IMR-90 (cell line): Measurements from ENCODE around the gene EEF2K.

ENCODE experiments used
- CEBPB ChIP-seq: IDR thresholded peaks from 2 replicates; pipeline ENCODE4 v1.6.1; 2012; ENCODE audit warnings: low read depth, low read length, improper control_type of control experiment
- CHD1 ChIP-seq: IDR thresholded peaks from 2 replicates; pipeline ENCODE4 v1.6.1; 2012; ENCODE audit warnings: low read depth, low read length, improper control_type of control experiment
- FOS ChIP-seq: fragments of 150-350 bp; IDR thresholded peaks from 2 replicates; pipeline ENCODE4 v1.6.1; 2016; ENCODE audit warnings: low read depth, low read length
- MAFK ChIP-seq: IDR thresholded peaks from 2 replicates; pipeline ENCODE4 v1.6.1; 2012; ENCODE audit warnings: low read depth, low read length, improper control_type of control experiment
- MAZ ChIP-seq: IDR thresholded peaks from 2 replicates; pipeline ENCODE4 v1.6.1; 2012; ENCODE audit warnings: low read depth, mild to moderate bottlenecking, low read length, improper control_type of control experiment, moderate library complexity, borderline replicate concordance
- MXI1 ChIP-seq: IDR thresholded peaks from 2 replicates; pipeline ENCODE4 v1.6.1; 2012; ENCODE audit warnings: low read depth, mild to moderate bottlenecking, low read length, moderate library complexity, borderline replicate concordance
- POLR2A ChIP-seq: IDR thresholded peaks from 2 replicates; pipeline ENCODE4 v1.6.1; 2012; ENCODE audit warnings: mild to moderate bottlenecking, low read depth, low read length
- RCOR1 ChIP-seq: IDR thresholded peaks from 2 replicates; pipeline ENCODE4 v1.6.1; 2012; ENCODE audit warnings: mild to moderate bottlenecking, low read length, improper control_type of control experiment; ENCODE audit not compliant: insufficient replicate concordance
- RFX5 ChIP-seq: IDR thresholded peaks from 2 replicates; pipeline ENCODE4 v1.8.0; 2012; ENCODE audit warnings: low read depth, mild to moderate bottlenecking, low read length, moderate library complexity
- SMC3 ChIP-seq: fragments of 150-350 bp; IDR thresholded peaks from 2 replicates; pipeline ENCODE4 v1.6.1; 2016; ENCODE audit warnings: low read depth, mild to moderate bottlenecking, antibody characterized with exemption, low read length, moderate library complexity
- TF ChIP-seq, protein P1 (sequence below): conservative IDR thresholded peaks from 2 replicates; pipeline ENCODE4 v1.5.1; 2012; ENCODE audit warnings: mild to moderate bottlenecking, low read depth, low read length, improper control_type of control experiment
- TF ChIP-seq, protein P2 (sequence below): fragments of 150-350 bp; IDR thresholded peaks from 2 replicates; pipeline ENCODE4 v1.6.1; 2017; ENCODE audit warnings: mild to moderate bottlenecking, antibody characterized with exemption, low read length, low read depth
- TF ChIP-seq, protein P3 (sequence below): fragments of 150-350 bp; IDR thresholded peaks from 2 replicates; pipeline ENCODE4 v1.6.1; 2016; ENCODE audit warnings: low read depth, mild to moderate bottlenecking, low read length, moderate library complexity, borderline replicate concordance

DNA sequence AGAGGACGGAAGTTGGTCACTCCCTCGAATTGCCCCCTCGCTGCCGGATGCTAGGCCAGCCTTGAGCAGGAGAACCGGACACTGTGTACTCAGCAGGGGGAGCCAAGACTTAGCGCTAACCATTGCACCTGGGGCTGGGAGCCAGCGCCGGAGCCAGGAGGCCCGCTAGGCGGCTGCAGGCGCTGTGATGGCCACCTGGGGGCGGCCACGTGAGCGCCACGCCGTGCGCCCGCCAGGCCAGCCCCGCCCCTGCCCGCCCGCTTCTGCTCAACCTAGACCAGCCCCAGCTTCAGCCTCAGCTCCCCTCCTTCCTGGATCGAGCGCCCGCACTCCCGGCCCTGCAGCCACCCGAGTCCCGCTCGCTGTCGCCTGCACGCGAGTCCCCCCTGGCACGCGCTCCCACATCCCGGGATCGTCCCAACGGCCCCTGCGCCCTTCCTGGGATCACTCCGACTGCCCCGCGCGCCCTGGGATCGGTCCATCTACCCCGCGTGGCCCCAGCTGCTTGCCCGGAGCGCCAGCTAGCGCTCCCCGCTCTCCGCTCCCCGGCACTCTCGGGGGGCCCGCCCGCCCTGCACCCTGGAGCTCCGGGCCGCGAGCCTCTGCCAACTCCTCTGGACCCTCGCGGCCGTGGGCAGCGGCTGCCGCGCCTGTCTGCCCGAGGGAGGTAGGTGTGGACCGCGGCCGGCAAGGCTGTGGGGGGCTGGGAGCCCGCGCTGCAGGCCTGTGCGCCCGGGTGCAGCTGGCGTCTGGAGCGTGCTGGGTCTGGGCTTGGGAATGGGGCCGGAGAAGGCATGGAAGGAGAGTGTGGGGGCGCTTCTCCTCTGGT, at the start of gene EEF2K:
- TF ChIP-seq, protein P1, sequence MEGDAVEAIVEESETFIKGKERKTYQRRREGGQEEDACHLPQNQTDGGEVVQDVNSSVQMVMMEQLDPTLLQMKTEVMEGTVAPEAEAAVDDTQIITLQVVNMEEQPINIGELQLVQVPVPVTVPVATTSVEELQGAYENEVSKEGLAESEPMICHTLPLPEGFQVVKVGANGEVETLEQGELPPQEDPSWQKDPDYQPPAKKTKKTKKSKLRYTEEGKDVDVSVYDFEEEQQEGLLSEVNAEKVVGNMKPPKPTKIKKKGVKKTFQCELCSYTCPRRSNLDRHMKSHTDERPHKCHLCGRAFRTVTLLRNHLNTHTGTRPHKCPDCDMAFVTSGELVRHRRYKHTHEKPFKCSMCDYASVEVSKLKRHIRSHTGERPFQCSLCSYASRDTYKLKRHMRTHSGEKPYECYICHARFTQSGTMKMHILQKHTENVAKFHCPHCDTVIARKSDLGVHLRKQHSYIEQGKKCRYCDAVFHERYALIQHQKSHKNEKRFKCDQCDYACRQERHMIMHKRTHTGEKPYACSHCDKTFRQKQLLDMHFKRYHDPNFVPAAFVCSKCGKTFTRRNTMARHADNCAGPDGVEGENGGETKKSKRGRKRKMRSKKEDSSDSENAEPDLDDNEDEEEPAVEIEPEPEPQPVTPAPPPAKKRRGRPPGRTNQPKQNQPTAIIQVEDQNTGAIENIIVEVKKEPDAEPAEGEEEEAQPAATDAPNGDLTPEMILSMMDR, result peak; percentile 88
- TF ChIP-seq POLR2A (no peak), RCOR1 (peak; percentile 64), RFX5 (no peak), SMC3 (peak; percentile 62; the same call in 1 of the 2 replicates), MAFK (no peak), CEBPB (no peak), MAZ (peak; percentile 90; the same call in 1 of the 2 replicates), FOS (no peak), CHD1 (no peak), MXI1 (peak; percentile 98)
- TF ChIP-seq, protein P2, sequence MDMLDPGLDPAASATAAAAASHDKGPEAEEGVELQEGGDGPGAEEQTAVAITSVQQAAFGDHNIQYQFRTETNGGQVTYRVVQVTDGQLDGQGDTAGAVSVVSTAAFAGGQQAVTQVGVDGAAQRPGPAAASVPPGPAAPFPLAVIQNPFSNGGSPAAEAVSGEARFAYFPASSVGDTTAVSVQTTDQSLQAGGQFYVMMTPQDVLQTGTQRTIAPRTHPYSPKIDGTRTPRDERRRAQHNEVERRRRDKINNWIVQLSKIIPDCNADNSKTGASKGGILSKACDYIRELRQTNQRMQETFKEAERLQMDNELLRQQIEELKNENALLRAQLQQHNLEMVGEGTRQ, result peak; percentile 86
- TF ChIP-seq, protein P3, sequence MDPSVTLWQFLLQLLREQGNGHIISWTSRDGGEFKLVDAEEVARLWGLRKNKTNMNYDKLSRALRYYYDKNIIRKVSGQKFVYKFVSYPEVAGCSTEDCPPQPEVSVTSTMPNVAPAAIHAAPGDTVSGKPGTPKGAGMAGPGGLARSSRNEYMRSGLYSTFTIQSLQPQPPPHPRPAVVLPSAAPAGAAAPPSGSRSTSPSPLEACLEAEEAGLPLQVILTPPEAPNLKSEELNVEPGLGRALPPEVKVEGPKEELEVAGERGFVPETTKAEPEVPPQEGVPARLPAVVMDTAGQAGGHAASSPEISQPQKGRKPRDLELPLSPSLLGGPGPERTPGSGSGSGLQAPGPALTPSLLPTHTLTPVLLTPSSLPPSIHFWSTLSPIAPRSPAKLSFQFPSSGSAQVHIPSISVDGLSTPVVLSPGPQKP, result no peak
